Measurements from ENCODE around the gene EXOSC7.
"Not testable (repeated sequence)": the region's sequence is repeated elsewhere in the genome, so short reads cannot be mapped to it uniquely, and the experiment has no call there.

The EXOSC7 gene

GRCh38 chr3:44948239-44948638 lies 27.8 kb upstream of the EXOSC7 start:
- no peak overlapping the region for H3K9ac ChIP-seq (ENCODE audit: low read depth, low read length)
- H3K9me3 ChIP-seq (ENCODE audit: insufficient read depth, low read depth, low read length), result no peaks in the 10 kb centered on the region
- no peaks in the 10 kb centered on the region for H3K27me3 ChIP-seq (ENCODE audit: insufficient read depth, low read length)
- H3K4me3 ChIP-seq (ENCODE audit: low read length), result no peak overlapping the region
- WGBS, result 96% methylated on average over 3 of the region's 3 CpGs
- peaks cover 16% of the 10 kb centered on the region for H3K36me3 ChIP-seq (ENCODE audit: insufficient read depth, low read length)
- H3K27ac ChIP-seq (ENCODE audit: low read depth, low read length), result no peak overlapping the region
- peaks cover 9% of the 10 kb centered on the region for H3K4me1 ChIP-seq (ENCODE audit: insufficient read depth, low read length)

DNA sequence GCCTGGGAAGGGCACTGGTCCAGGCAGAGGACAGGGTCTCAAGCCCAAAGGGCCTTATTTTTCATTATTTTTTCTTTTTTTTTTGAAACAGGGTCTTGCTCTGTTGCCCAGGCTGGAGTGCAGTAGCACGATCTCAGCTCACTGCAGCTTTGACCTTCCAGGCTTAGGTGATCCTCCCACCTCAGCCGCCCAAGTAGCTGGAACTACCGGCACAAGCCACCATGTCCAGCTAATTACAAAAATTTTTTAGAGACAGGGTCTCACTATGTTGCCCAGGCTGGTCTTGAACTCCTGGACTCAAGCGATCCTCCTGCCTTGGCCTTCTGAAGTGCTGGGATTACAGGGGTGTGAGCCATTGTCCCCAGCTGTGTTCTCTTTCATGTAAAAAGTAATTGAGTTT lies 26.3 kb upstream of the EXOSC7 start:
- H3K4me3 ChIP-seq (ENCODE audit: low read length); H3K9me3 ChIP-seq (ENCODE audit: insufficient read depth, low read depth, low read length); H3K9ac ChIP-seq (ENCODE audit: low read depth, low read length); H3K4me1 ChIP-seq (ENCODE audit: insufficient read depth, low read length); H3K27me3 ChIP-seq (ENCODE audit: insufficient read depth, low read length): not testable (repeated sequence)
- Histone ChIP-seq H3K27ac (ENCODE audit: low read depth, low read length) (0 out of 2 replicates have a peak overlapping the region, but pooled peaks have one; percentile 53), H3K36me3 (ENCODE audit: insufficient read depth, low read length) (peaks cover 15% of the 10 kb centered on the region)
- 94% methylated on average over 4 of the region's 4 CpGs for WGBS

- Histone ChIP-seq H3K36me3 (ENCODE audit: insufficient read depth, low read length) (peaks cover 10% of the 10 kb centered on the region; the same call in 1 of the 2 replicates), H3K4me3 (ENCODE audit: low read length) (no peak overlapping the region), H3K4me1 (ENCODE audit: insufficient read depth, low read length) (peaks cover 9% of the 10 kb centered on the region), H3K9ac (ENCODE audit: low read depth, low read length) (no peak overlapping the region), H3K27ac (ENCODE audit: low read depth, low read length) (peak overlapping the region; percentile 53; the same call in 1 of the 2 replicates), H3K9me3 (ENCODE audit: insufficient read depth, low read depth, low read length) (no peaks in the 10 kb centered on the region), H3K27me3 (ENCODE audit: insufficient read depth, low read length) (no peaks in the 10 kb centered on the region)
- WGBS, result 80% methylated on average over 2 of the region's 2 CpGs
Measured at GRCh38 chr3:44950275-44950734, 25.7 kb upstream of the EXOSC7 start.

- H3K4me1 ChIP-seq (ENCODE audit: insufficient read depth, low read length), result peaks cover 9% of the 10 kb centered on the region
- H3K36me3 ChIP-seq (ENCODE audit: insufficient read depth, low read length), result peaks cover 17% of the 10 kb centered on the region; the same call in 1 of the 2 replicates
- WGBS, result 95% methylated on average over 3 of the region's 3 CpGs
Measured at GRCh38 chr3:44952689-44953088, 23.4 kb upstream of the EXOSC7 start.

GRCh38 chr3:44954304-44954703 lies 21.7 kb upstream of the EXOSC7 start:
- H3K9me3 ChIP-seq (ENCODE audit: insufficient read depth, low read depth, low read length), result no peaks in the 10 kb centered on the region
- H3K4me3 ChIP-seq (ENCODE audit: low read length), result no peak overlapping the region
- H3K9ac ChIP-seq (ENCODE audit: low read depth, low read length), result no peak overlapping the region
- H3K4me1 ChIP-seq (ENCODE audit: insufficient read depth, low read length), result peaks cover 9% of the 10 kb centered on the region
- peaks cover 31% of the 10 kb centered on the region for H3K36me3 ChIP-seq (ENCODE audit: insufficient read depth, low read length)
- no peaks in the 10 kb centered on the region for H3K27me3 ChIP-seq (ENCODE audit: insufficient read depth, low read length)
- no peak overlapping the region for H3K27ac ChIP-seq (ENCODE audit: low read depth, low read length)
- WGBS, result 95% methylated on average over 5 of the region's 5 CpGs

More at GRCh38 chr3:44952689-44953088, 23.4 kb upstream of the EXOSC7 start:
- Histone ChIP-seq H3K27me3 (ENCODE audit: insufficient read depth, low read length) (no peaks in the 10 kb centered on the region), H3K27ac (ENCODE audit: low read depth, low read length) (no peak overlapping the region), H3K4me3 (ENCODE audit: low read length) (no peak overlapping the region), H3K9ac (ENCODE audit: low read depth, low read length) (no peak overlapping the region), H3K9me3 (ENCODE audit: insufficient read depth, low read depth, low read length) (no peaks in the 10 kb centered on the region)

GRCh38 chr3:44954962-44955361 lies 21.1 kb upstream of the EXOSC7 start:
- Histone ChIP-seq H3K4me3 (ENCODE audit: low read length) (no peak overlapping the region), H3K27me3 (ENCODE audit: insufficient read depth, low read length) (no peaks in the 10 kb centered on the region), H3K9me3 (ENCODE audit: insufficient read depth, low read depth, low read length) (no peaks in the 10 kb centered on the region), H3K27ac (ENCODE audit: low read depth, low read length) (no peak overlapping the region), H3K4me1 (ENCODE audit: insufficient read depth, low read length) (peaks cover 9% of the 10 kb centered on the region), H3K9ac (ENCODE audit: low read depth, low read length) (no peak overlapping the region), H3K36me3 (ENCODE audit: insufficient read depth, low read length) (peaks cover 31% of the 10 kb centered on the region)
- 75% methylated on average over 3 of the region's 3 CpGs for WGBS

DNA sequence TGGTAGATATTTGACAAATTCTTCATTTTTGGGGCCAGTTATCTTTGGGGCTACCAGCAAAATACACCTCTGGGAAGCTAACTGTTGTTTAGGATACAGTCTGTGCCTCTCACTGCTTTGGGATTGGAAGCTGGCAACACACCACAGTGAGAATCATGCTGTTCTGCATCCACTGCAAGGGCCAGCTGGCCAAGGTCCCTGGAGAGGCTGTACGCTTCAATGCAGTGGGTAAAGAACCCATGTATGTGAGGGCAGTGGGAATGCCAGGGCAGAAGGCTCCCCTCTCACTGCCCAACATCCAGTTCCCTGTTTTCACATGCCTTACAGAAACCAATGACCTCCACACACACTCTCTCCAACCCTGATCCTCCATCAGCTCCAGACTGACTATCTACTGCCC lies 20.1 kb upstream of the EXOSC7 start:
- 82% methylated on average over 1 of the region's 1 CpG for whole genome bisulfite sequencing
- H3K27ac ChIP-seq (ENCODE audit: low read depth, low read length), result no peak overlapping the region
- no peak overlapping the region for H3K4me3 ChIP-seq (ENCODE audit: low read length)
- peaks cover 31% of the 10 kb centered on the region for H3K36me3 ChIP-seq (ENCODE audit: insufficient read depth, low read length)
- no peaks in the 10 kb centered on the region for H3K27me3 ChIP-seq (ENCODE audit: insufficient read depth, low read length)
- peaks cover 2% of the 10 kb centered on the region for H3K4me1 ChIP-seq (ENCODE audit: insufficient read depth, low read length)
- no peak overlapping the region for H3K9ac ChIP-seq (ENCODE audit: low read depth, low read length)
- H3K9me3 ChIP-seq (ENCODE audit: insufficient read depth, low read depth, low read length), result no peaks in the 10 kb centered on the region

GRCh38 chr3:44957986-44958385 lies 18.1 kb upstream of the EXOSC7 start:
- over 99% methylated on average over 4 of the region's 4 CpGs for WGBS
- H3K36me3 ChIP-seq (ENCODE audit: insufficient read depth, low read length), result peaks cover 31% of the 10 kb centered on the region
- no peaks in the 10 kb centered on the region for H3K4me1 ChIP-seq (ENCODE audit: insufficient read depth, low read length)
- no peak overlapping the region for H3K4me3 ChIP-seq (ENCODE audit: low read length)
- no peak overlapping the region for H3K9ac ChIP-seq (ENCODE audit: low read depth, low read length)
- no peaks in the 10 kb centered on the region for H3K9me3 ChIP-seq (ENCODE audit: insufficient read depth, low read depth, low read length)
- H3K27ac ChIP-seq (ENCODE audit: low read depth, low read length), result no peak overlapping the region
- no peaks in the 10 kb centered on the region for H3K27me3 ChIP-seq (ENCODE audit: insufficient read depth, low read length)

- WGBS, result 92% methylated on average over 7 of the region's 7 CpGs
- no peaks in the 10 kb centered on the region for H3K4me1 ChIP-seq (ENCODE audit: insufficient read depth, low read length)
Measured at GRCh38 chr3:44958386-44958785, 17.7 kb upstream of the EXOSC7 start.

GRCh38 chr3:44960387-44961026 lies 15.5 kb upstream of the EXOSC7 start:
- WGBS, result 94% methylated on average over 3 of the region's 3 CpGs
- no peak overlapping the region for H3K27ac ChIP-seq (ENCODE audit: low read depth, low read length)

More at GRCh38 chr3:44958386-44958785, 17.7 kb upstream of the EXOSC7 start:
- Histone ChIP-seq H3K9ac (ENCODE audit: low read depth, low read length) (no peak overlapping the region), H3K4me3 (ENCODE audit: low read length) (no peak overlapping the region), H3K27ac (ENCODE audit: low read depth, low read length) (no peak overlapping the region), H3K27me3 (ENCODE audit: insufficient read depth, low read length) (no peaks in the 10 kb centered on the region), H3K36me3 (ENCODE audit: insufficient read depth, low read length) (peaks cover 30% of the 10 kb centered on the region), H3K9me3 (ENCODE audit: insufficient read depth, low read depth, low read length) (no peaks in the 10 kb centered on the region)

GRCh38 chr3:44961888-44962287 lies 14.2 kb upstream of the EXOSC7 start:
- H3K9me3 ChIP-seq (ENCODE audit: insufficient read depth, low read depth, low read length), result no peaks in the 10 kb centered on the region
- H3K27me3 ChIP-seq (ENCODE audit: insufficient read depth, low read length), result no peaks in the 10 kb centered on the region
- H3K36me3 ChIP-seq (ENCODE audit: insufficient read depth, low read length), result peaks cover 20% of the 10 kb centered on the region
- no peak overlapping the region for H3K4me3 ChIP-seq (ENCODE audit: low read length)
- no peak overlapping the region for H3K27ac ChIP-seq (ENCODE audit: low read depth, low read length)
- WGBS, result 80% methylated on average over 3 of the region's 3 CpGs
- H3K9ac ChIP-seq (ENCODE audit: low read depth, low read length), result no peak overlapping the region; the same call in 1 of the 2 replicates
- no peaks in the 10 kb centered on the region for H3K4me1 ChIP-seq (ENCODE audit: insufficient read depth, low read length)

More at GRCh38 chr3:44960387-44961026, 15.5 kb upstream of the EXOSC7 start:
- H3K9ac ChIP-seq (ENCODE audit: low read depth, low read length), result no peak overlapping the region
- H3K36me3 ChIP-seq (ENCODE audit: insufficient read depth, low read length), result peaks cover 22% of the 10 kb centered on the region
- H3K9me3 ChIP-seq (ENCODE audit: insufficient read depth, low read depth, low read length), result no peaks in the 10 kb centered on the region
- H3K4me3 ChIP-seq (ENCODE audit: low read length), result no peak overlapping the region
- no peaks in the 10 kb centered on the region for H3K4me1 ChIP-seq (ENCODE audit: insufficient read depth, low read length)
- H3K27me3 ChIP-seq (ENCODE audit: insufficient read depth, low read length), result no peaks in the 10 kb centered on the region
